GM19099 (cell line): ENCODE data around the gene NUB1.

Experiments used
- POLR2A ChIP-seq: IDR thresholded peaks from 3 replicates; pipeline ENCODE4 v1.6.1; 2011; ENCODE audit warnings: low read depth; ENCODE audit not compliant: insufficient read length; ENCODE audit errors: extremely low read depth

The NUB1 gene

GRCh38 chr7:151395036-151395367 lies 53.4 kb downstream of the NUB1 start:
- TF ChIP-seq POLR2A: no peak

GRCh38 chr7:151396328-151396970 lies 54.8 kb downstream of the NUB1 start:
- no peak for TF ChIP-seq POLR2A

DNA sequence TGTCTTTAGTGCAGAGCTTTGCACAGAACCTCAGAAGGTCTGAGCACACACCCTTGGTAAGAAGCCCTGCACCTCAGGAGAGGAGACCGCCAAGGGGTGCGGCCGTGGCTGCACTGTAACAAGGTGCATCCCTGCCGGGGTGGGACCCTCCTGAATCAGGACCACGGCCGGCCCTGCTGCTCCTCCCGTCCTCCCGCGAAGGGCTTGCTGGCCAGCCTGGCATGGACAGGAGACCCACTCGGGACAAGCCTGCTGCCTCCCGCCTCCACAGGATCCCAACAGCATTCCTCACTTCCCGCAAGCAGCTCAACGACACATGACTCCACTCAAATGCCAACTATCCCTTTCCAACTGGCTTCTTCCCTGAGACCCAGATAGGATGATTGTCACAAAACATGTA lies 55.4 kb downstream of the NUB1 start:
- no peak for TF ChIP-seq POLR2A

GRCh38 chr7:151398446-151399304 lies 57.1 kb downstream of the NUB1 start:
- no peak for TF ChIP-seq POLR2A

DNA sequence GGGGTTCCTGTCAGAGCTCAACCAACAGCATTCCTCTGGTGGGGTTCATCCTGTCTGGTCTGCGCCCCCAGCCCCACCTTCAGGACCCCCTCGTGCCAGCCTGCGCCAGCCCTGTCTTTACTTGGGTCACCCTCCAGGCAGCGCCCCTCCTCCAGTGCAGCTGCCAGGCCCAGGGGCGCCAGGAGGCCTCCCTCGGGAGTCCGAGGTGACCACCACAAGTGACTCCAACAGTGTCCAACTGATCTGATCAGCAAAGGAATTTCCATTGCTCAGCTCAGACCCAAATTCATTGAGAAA lies 57.6 kb downstream of the NUB1 start:
- no peak for TF ChIP-seq POLR2A

GRCh38 chr7:151399906-151400305 lies 58.3 kb downstream of the NUB1 start:
- TF ChIP-seq POLR2A: no peak

- no peak for TF ChIP-seq POLR2A
Observed at GRCh38 chr7:151400626-151401315, 59.2 kb downstream of the NUB1 start.

DNA sequence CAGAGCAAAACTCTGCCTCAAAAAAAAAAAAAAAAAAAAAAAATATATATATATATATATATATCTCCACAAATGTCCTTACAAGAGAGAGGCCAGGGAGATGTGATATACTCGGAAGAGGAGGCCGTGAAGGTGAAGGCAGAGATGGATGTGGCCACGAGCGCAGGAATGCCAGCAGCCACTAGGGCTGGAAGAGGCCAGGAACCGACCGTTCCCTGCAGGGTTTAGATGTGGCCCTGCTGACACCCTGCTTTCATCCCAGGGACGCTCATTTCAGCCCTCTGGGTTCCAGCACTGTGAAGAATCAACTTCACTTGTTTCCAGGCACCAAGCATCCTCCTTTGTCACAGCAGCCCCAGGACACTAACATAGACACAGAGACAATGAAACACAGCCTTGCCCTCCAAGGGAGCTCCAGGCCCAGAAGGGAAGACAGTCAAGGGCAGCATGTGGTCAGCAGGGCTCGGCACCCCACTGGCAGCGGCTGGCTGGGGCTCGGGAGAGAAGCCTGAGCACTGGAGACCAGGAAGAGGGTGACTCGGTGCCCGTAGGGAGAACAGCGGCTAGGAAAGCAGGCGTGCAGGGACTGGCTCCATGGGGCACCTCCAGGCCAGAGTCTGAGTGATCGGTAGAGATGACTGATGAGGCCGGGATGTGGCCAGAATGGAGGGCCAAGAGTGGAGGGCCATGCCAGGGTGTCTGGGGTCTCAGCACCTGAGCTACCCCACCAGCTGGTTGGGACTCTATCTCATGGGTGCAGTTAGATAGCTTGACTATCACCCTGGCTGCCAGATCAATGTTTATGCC lies 60.6 kb downstream of the NUB1 start:
- TF ChIP-seq POLR2A: no peak

- no peak for TF ChIP-seq POLR2A
Observed at GRCh38 chr7:151403764-151404163, 62.2 kb downstream of the NUB1 start.

GRCh38 chr7:151404216-151405011 lies 62.8 kb downstream of the NUB1 start:
- no peak for TF ChIP-seq POLR2A

- TF ChIP-seq POLR2A: no peak
Observed at GRCh38 chr7:151405056-151405455, 63.4 kb downstream of the NUB1 start.

DNA sequence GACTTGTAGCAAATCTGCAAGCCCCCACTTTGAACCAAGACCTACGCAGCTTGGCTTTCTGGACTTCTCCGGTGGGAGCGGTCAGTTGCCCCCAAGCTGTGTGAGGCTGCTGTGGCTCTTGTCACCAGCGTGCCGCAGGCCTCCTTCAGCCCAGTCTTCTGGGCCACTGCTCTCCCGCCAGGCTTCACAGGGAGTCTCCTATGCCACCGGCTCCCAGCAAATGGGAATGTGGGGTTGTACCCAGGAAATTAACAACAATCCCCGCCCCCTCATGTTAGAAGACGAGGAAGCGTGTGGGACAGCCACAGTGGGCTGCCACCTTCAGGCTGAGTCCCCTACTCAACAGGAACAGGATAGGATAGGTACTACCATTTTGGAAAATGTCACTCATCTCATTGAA lies 64.0 kb downstream of the NUB1 start:
- no peak for TF ChIP-seq POLR2A

DNA sequence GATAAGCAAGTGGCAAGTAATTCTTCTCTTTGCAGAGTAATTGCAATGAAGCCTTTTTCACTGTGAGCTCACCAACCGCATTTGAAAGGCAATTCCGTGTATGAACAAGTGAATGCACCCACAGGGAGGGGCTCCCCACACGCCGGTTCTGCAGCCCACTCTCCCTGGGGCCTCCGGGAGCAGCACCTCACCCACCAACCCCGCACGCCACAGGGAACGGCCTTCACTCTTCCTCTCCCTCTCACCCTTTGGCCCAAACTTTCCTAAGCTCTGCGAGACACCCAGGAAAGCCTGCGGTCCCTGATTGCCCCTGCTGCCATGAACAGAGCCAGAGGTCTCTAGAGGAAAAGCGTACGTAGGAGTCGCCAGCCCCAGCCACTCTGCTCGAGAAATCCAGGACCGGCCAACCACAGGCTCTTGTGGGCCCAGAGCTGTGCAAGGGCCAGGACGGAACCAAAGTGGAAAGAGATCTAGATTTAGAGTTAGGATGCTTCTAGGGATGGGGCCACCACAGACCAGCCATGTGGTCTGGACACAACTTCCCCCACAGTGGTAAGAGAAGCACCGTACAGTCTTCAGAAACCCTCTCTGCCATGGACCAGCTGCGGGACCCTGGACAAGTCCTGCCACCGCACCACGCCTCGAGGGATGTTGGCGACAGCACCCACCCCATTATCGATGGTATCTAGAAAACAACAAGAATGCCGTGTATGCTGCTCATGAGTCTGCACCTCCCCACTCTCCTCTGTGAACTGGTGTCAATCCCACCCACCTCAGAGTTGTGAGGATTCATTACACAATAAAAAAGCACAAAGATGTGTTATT lies 64.7 kb downstream of the NUB1 start:
- no peak for TF ChIP-seq POLR2A
